ENCODE data around the gene RNF180. TPM values are rescaled to one million over a fixed set of nuclear protein-coding genes. Genes with fewer than 3 reads are reported as not detected.

The RNF180 gene
- total RNA-seq, 1 experiment from 2014 or later, result 5.4 TPM

DNA sequence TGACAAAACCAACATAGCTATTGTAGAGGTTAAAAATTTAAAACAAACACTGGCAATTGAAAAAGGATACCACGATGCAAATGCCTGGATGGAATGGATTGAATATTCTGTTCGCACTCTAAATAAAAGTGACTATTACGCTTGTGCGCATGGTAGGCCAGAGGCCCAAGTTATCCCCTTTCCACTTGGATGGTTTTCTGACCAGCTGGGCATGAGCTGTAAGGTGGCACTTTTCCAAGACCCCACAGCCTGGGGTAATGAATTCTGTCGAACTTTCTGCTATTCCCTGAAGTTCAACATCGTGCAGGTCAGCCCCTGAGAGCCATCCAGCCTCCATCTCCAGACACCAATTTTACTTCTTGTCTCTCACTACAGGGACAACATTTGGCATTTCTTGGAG is 5.4 kb upstream of the RNF180 start:
- H3K4me1 ChIP-seq (ENCODE audit: insufficient read depth, low read length), result peaks cover 56% of the 10 kb centered on the region
- no peaks in the 10 kb centered on the region for H3K79me2 ChIP-seq (ENCODE audit: low read length)
- no peaks in the 10 kb centered on the region for H3K9me3 ChIP-seq (ENCODE audit: low read length)
- TF ChIP-seq EZH2phosphoT487 (IDR thresholded peaks at IDR 0.05; ENCODE audit: borderline replicate concordance, low read length), result no peak
- no peaks in the 10 kb centered on the region for H3K36me3 ChIP-seq (ENCODE audit: low read depth, low read length)
- no peak overlapping the region for H3K4me2 ChIP-seq (ENCODE audit: low read length)
- no peaks in the 10 kb centered on the region for H4K20me1 ChIP-seq (ENCODE audit: low read length)
- no peaks in the 10 kb centered on the region for H3F3A ChIP-seq (ENCODE audit: low read length, unreplicated experiment)
- ChIA-PET CTCF (no interaction called here), POLR2A (ENCODE audit: unreplicated experiment) (no interaction called here)
- BruUV-seq (replicated peaks), result no TSS peak
- no peak overlapping the region for H3K4me3 ChIP-seq (ENCODE audit: low read length)
- no peaks in the 10 kb centered on the region for H3K27me3 ChIP-seq (ENCODE audit: low read length)
- peak; percentile 19 for DNase-seq
- no peak overlapping the region for H3K27ac ChIP-seq (ENCODE audit: low read length)
- ATAC-seq, result no peak
- H3K9me2 ChIP-seq (replicated peaks; ENCODE audit: low read length), result no peaks in the 10 kb centered on the region
- no peak overlapping the region for H2AFZ ChIP-seq (ENCODE audit: low read length)
- no peak overlapping the region for H3K9ac ChIP-seq (ENCODE audit: low read length)
- intact Hi-C loops (cut with micrococcal nuclease), result no loop called here

DNA sequence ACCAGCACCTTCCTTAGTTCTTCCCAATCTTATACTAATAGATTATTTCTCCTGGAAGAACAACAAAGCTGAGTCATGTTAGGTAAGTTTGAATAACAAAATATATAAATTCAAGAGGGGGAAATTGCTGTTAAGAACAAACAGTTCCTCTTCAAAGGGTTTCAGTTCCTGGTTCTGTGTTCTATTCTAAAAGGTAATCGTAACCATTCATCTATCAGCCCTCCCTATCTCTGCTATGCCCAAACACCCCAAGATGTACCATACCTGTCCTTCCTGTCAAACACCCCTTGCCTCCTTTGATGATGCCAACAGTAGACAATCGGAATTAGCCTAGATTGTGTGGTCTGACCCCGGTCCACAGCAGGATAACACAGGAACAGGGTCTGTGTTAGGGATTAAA is 4.2 kb upstream of the RNF180 start:
- Histone ChIP-seq H3K4me2 (ENCODE audit: low read length) (no peak overlapping the region), H3K79me2 (ENCODE audit: low read length) (peaks cover 5% of the 10 kb centered on the region), H3F3A (ENCODE audit: low read length, unreplicated experiment) (no peaks in the 10 kb centered on the region), H3K9me2 (replicated peaks; ENCODE audit: low read length) (no peaks in the 10 kb centered on the region), H3K27me3 (ENCODE audit: low read length) (no peaks in the 10 kb centered on the region), H3K4me1 (ENCODE audit: insufficient read depth, low read length) (peaks cover 57% of the 10 kb centered on the region), H3K9ac (ENCODE audit: low read length) (no peak overlapping the region), H2AFZ (ENCODE audit: low read length) (no peak overlapping the region), H3K36me3 (ENCODE audit: low read depth, low read length) (no peaks in the 10 kb centered on the region), H4K20me1 (ENCODE audit: low read length) (no peaks in the 10 kb centered on the region), H3K27ac (ENCODE audit: low read length) (no peak overlapping the region), H3K9me3 (ENCODE audit: low read length) (no peaks in the 10 kb centered on the region), H3K4me3 (ENCODE audit: low read length) (no peak overlapping the region)
- no TSS peak for BruUV-seq (replicated peaks)
- DNase-seq, result no peak
- TF ChIP-seq, protein P1, sequence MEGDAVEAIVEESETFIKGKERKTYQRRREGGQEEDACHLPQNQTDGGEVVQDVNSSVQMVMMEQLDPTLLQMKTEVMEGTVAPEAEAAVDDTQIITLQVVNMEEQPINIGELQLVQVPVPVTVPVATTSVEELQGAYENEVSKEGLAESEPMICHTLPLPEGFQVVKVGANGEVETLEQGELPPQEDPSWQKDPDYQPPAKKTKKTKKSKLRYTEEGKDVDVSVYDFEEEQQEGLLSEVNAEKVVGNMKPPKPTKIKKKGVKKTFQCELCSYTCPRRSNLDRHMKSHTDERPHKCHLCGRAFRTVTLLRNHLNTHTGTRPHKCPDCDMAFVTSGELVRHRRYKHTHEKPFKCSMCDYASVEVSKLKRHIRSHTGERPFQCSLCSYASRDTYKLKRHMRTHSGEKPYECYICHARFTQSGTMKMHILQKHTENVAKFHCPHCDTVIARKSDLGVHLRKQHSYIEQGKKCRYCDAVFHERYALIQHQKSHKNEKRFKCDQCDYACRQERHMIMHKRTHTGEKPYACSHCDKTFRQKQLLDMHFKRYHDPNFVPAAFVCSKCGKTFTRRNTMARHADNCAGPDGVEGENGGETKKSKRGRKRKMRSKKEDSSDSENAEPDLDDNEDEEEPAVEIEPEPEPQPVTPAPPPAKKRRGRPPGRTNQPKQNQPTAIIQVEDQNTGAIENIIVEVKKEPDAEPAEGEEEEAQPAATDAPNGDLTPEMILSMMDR (conservative IDR thresholded peaks at IDR 0.05; ENCODE audit: low read depth, low read length), result no peak
- no peak for TF ChIP-seq EZH2phosphoT487 (IDR thresholded peaks at IDR 0.05; ENCODE audit: borderline replicate concordance, low read length)
- ChIA-PET CTCF (no interaction called here), POLR2A (ENCODE audit: unreplicated experiment) (no interaction called here)
- intact Hi-C loops (cut with micrococcal nuclease), result no loop called here
- no peak for ATAC-seq

DNA sequence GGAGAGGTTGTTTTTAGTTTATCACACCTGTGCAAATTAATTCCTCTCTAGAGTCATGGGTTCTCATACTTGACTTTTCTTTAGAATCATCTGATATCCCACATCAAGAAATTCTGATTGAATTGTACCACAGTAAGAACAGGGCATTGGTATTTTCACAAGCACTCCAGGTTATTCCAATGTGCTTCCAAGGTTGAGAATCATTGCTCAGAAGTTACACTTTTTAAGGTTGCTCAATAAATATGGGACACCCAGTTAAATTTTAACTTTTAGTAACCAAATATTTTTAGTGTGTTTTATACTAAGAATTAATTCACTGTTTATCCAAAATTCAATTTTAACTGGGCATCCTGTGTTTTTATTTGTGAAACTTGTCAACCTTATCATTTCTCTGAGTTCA is 2.5 kb upstream of the RNF180 start:
- no peak overlapping the region for H2AFZ ChIP-seq (ENCODE audit: low read length)
- no peak overlapping the region for H3K4me2 ChIP-seq (ENCODE audit: low read length)
- H3K4me3 ChIP-seq (ENCODE audit: low read length), result no peak overlapping the region
- TF ChIP-seq EZH2 (IDR thresholded peaks at IDR 0.05; ENCODE audit: low read length, unreplicated experiment), result no peak
- TF ChIP-seq, protein P1 (conservative IDR thresholded peaks at IDR 0.05; ENCODE audit: low read depth, low read length), result no peak
- no peak for TF ChIP-seq EZH2phosphoT487 (IDR thresholded peaks at IDR 0.05; ENCODE audit: borderline replicate concordance, low read length)
- no peaks in the 10 kb centered on the region for H3F3A ChIP-seq (ENCODE audit: low read length, unreplicated experiment)
- intact Hi-C loops (cut with micrococcal nuclease), result no loop called here
- H3K79me2 ChIP-seq (ENCODE audit: low read length), result peaks cover 18% of the 10 kb centered on the region
- ChIA-PET POLR2A (ENCODE audit: unreplicated experiment) (no interaction called here), CTCF (no interaction called here)
- H3K9me3 ChIP-seq (ENCODE audit: low read length), result no peaks in the 10 kb centered on the region
- DNase-seq (no peak), ATAC-seq (no peak)
- no peaks in the 10 kb centered on the region for H3K27me3 ChIP-seq (ENCODE audit: low read length)
- H3K27ac ChIP-seq (ENCODE audit: low read length), result no peak overlapping the region
- peaks cover 56% of the 10 kb centered on the region for H3K4me1 ChIP-seq (ENCODE audit: insufficient read depth, low read length)
- H3K9me2 ChIP-seq (replicated peaks; ENCODE audit: low read length), result no peaks in the 10 kb centered on the region
- no peaks in the 10 kb centered on the region for H3K36me3 ChIP-seq (ENCODE audit: low read depth, low read length)
- H4K20me1 ChIP-seq (ENCODE audit: low read length), result no peaks in the 10 kb centered on the region
- H3K9ac ChIP-seq (ENCODE audit: low read length), result no peak overlapping the region
- no TSS peak for BruUV-seq (replicated peaks)

All from PC-3 (cell line).